ENCODE measurements around the gene HEXIM2.
"Not testable (repeated sequence)": the region's sequence is repeated elsewhere in the genome, so short reads cannot be mapped to it uniquely, and the experiment has no call there.

Gene HEXIM2, protein sequence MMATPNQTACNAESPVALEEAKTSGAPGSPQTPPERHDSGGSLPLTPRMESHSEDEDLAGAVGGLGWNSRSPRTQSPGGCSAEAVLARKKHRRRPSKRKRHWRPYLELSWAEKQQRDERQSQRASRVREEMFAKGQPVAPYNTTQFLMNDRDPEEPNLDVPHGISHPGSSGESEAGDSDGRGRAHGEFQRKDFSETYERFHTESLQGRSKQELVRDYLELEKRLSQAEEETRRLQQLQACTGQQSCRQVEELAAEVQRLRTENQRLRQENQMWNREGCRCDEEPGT

DNA sequence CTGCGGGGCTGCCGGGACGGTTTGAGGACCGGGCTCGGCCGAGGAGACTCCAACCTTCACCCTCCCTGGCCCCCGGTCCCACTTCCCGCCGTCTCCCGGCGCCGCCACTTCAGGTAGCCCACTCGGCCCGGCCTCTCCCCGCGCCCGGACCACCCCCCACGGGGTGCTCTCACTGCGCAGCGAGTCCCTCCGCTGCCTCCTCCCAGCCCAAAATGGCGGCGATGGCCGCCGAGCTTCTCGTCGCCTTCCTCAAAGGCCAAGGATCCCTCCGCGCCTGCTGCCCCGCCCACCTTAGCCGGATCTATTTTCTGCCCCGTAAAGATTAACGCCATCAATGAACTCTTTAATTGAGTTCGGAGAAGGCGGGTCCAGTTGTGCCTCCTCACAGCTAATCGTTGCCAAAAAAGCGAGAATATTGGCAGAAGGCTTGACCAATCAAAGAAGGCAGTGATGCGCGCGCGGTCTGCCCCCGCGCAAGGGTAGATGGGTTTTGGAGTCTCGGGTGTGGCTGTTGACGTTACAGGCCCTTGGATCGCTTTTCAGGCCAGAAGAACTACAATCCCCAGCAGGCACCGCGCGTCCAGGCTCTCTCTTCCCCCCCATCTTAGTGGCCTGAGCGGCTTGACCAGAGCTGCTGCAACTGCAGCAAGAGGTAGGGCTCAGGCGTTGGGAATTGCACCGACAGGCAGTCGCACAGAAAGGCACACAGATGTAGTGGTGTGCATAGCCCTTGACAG, at the start of gene HEXIM2:
Gene HEXIM2, plus strand, starts transcription at position 588 of the 737 bp plus-strand sequence. CDS start 919 bp downstream, outside the sequence.
- peak; percentile 99 for DNase-seq

DNA sequence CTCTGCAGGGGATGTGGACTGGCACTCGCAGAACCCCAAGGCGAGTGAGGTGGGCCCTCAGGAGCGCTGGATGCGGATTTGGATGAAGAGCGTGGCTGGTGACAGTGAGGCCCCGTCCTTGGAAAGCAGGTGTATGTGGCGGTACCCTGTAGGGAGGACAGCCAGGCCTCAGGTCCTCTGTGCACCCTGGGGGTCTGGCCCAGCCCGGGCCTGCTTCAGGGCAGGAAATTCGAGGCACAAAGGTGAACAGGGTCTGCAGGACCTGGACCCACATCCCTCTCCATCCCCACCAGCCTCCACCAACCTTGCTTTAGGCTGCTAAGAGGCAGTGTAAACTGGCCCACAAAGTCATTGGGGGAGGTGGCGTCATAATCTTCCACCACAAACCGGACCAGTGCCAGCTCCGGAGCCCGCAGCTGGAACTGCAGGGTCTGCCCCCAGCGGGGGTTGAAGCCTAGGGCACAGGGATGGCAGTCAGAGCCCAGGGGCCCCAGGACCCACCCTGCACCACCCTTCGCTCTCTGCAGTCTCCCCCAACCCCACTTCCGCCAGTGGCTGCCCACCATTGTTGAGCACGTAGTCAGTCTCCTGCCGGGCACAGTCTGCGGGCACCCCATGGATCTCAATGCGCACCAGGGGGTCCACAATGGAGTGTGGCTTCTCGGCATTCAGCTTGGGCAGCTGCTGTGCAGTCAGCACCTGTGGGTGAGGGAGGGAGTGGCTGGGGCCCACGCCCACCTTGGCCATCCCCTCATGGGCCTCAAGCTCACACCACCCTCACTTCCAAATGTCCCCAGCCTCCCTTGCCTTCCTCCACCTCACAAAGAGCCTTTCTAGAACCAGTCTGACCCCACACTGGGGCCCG, 48.9 kb upstream of the HEXIM2 start:
- DNase-seq = no peak

DNA sequence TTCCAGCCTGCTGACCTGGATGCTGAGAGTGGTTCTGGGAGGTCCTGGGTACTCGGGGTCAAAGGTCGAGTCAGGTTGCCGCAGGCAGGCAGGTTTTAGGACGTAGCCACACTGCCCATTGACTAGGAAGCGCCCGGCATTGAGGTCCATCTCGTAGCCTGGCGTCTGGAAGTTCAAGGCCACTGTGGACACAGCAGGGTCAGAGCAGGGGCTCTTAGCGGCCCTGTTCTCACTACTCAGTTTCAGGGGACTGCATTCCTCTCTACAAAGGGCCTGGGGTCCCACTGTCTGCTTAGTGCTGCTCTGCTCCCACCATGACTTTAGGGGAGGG, 48.3 kb upstream of the HEXIM2 start:
- DNase-seq = no peak

GRCh38 chr17:45114117-45114932, 47.4 kb upstream of the HEXIM2 start:
- no peak for DNase-seq

DNA sequence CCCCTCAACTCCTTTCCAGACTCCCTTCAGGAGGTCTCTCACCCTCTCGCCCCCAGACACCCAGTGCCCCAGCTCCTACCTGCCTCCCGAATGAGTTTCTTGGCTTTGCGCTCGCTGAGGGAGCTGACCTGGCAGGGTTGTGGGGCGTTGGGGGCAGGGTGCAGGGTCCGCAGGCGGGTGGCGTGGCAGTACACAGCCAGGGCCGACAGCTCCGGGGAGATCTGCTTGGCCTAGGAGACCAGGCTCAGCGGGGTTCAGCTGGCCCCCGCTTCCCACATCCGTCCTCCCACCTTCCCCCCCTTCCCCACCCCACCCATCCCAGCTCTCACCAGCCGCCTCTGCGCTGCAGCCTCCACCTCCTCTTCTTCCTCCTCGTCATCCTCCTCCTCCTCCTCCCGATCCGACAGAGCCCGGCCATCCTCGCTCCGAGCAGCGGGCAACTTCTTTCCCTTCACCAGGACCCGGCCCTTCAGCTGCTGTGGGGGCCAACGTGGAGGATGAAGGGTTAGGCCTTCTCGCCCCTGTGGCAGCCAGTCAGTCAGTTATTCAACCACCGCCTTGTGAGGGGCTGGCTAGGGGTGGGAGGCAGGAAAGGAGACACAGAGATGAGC, 46.6 kb upstream of the HEXIM2 start:
- DNase-seq = no peak

GRCh38 chr17:45115871-45116270, 45.8 kb upstream of the HEXIM2 start:
- no peak for DNase-seq

GRCh38 chr17:45116434-45117016, 45.1 kb upstream of the HEXIM2 start:
- no peak for DNase-seq

DNA sequence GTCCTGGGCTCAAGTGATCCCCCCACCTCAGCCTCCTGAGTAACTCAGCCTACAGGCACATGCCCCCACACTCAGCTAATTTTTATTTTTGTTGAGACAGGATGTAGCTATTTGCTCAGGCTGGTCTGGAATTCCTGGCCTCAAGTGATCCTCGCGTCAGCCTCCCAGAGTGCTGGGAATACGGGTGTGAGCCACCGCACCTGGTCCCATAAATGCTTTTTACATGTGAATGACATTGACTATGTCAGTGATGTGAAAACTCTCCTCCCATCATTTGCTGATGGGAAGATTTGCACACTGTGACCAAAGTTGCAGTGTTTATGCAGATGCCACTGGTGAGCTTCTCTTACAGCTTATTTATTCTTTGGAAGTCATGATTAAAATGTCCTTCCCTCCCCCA, 44.3 kb upstream of the HEXIM2 start:
- no peak for DNase-seq

DNA sequence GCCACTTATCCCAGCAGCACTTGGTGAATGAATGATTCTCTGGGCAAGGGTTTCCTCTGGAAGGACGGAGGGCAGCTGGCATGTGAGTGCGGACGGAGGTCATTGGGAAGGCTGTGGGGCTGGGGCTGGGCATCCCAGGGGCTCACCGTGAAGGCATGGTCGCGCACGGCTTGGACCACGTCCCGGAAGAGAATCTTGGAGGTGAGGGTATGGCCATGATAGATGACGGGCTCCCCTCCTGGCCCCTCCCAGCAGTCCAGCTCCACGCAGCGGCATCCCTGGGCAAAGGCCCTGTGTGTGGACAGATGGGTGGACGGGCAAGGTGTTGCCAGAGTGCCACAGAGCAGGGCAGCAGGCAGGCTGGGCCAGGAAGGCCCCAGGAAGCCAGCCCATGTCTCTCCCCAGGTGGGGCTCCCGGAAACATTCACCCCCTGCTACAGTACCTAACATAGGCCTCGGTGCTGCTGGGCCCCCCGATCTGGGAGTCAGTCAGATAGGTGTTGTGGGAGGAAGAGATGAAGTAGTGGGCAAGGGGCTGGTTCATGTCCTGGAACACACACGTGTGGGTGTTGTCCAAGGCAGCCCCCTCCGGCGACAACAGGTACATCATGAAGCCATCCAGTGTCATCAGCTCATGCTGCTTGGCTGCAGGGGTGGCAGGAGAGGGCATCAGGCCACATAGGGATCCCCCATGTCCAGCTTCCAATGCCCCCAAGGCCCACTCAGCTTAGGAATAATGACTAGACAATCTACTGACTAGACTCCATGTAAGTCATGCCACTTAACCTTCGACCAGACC, 43.6 kb upstream of the HEXIM2 start:
- no peak for DNase-seq

- no peak for DNase-seq
Observed at GRCh38 chr17:45118691-45119090, 43.0 kb upstream of the HEXIM2 start.

GRCh38 chr17:45119964-45120363, 41.7 kb upstream of the HEXIM2 start:
- DNase-seq = no peak

DNA sequence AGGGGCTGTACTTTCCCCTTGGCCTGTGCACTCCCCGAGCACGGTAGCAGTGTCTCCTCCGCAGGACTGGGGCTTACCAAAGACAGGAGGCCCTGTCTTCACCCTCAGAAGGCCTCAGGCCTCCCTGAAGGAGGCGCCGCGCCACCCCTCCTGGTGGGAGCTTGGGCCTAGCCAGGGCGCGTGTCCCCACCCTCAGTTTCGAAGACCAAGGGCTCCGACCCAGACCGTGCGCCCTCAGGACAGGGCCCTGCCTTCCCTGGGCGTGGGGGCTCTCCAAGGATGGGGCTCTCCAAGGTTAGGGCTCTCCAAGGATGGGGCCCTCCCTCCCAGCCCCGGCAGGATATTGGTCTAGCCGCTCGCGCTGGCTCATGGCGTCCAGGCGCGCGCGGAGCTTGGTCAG, 41.1 kb upstream of the HEXIM2 start:
- no peak for DNase-seq

- no peak for DNase-seq
Observed at GRCh38 chr17:45121055-45121454, 40.6 kb upstream of the HEXIM2 start.

DNA sequence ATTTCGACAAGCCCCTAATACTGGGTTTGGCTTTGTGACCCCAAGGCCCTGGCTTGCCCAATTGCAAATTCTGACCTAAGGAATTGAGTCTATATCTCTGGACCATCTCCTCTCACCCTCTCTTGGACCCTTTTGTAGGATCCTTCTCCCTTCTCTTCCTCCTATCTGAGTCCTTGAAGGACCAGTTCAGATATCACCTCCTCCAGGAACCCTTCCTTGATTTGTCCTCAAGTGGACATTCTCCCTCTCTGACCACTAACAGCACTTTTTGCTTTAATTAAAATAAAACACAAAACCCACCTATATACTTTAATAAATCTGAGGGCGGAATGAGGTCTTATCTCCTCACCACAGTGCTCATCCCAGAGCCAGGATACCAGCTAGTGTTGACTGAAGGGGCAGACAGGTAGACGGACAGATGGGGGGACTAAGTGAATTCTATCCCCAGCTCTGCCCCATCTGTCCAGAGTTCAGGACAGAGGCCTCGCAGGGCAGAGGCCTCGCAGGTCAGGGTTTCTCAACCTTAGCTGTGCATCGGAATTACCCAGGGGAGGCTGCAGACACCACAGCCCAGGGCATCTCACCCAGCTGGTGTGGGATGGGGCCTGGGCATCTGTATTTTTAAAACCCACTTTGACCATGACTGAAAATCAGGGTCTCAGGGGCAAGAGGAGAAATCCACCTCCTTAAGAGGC, 38.5 kb upstream of the HEXIM2 start:
- no peak for DNase-seq

DNA sequence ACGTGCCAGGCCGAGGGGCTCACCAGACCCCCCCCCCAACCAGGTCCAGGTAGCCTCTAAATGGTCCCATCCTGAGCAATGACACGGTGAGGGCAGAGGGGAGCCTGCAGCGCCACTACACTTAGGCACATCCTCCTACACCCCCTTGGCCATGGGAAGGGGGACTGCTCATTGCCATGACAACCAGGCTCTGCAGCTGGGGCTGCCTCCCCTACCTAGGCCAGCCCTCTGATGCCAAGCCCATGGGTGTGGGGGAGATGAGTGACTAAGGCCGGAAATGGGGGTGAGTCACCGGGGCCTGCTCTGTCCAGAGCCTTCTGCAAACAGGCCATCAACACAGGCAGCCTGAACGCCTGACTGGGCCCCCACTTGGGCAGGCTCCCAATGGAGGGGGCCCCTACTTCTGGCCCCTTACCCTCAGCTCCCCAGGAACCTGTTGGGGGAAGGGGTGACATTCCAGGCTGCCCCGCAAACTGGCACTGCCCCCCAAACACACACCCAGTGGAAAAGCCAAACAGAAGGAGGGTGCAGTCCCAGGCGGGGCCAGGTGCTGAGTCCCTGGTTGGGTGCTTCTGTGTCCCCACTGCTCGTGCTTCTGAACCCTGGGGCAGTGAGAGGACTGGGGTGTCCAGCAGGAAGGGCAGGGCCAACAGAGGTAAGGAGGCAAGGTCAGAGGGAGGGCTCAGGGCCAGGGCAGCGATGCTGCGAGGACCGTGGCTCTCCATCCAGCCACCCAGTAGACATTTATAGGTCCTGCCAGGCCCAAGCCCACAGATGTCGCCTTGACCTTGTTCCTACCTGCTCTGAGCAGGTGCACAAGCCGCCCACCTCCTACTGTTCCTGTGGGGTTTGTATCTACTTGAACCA, 37.5 kb upstream of the HEXIM2 start:
- DNase-seq = peak; percentile 57

GRCh38 chr17:45124797-45125122, 36.9 kb upstream of the HEXIM2 start:
- not testable (repeated sequence) for DNase-seq

DNA sequence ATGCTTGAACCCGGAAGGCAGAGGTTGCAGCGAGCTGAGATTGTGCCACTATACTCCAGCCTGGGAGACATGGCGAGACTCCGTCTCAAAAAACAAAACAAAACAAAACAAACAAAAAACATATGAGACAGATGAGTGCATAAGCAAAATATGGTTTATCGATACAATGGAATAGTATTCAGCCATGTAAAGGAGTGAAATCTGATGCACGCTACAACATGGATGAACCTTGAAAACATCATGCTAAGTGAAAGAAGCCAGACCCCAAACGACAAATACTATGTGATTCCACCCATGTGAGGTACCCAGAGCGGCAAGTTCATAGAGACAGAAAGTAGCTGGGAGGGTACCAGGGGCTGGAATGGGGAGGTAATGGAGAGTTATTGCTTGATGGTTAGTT, 36.2 kb upstream of the HEXIM2 start:
- no peak for DNase-seq

- no peak for DNase-seq
Observed at GRCh38 chr17:45127207-45127547, 34.5 kb upstream of the HEXIM2 start.

DNA sequence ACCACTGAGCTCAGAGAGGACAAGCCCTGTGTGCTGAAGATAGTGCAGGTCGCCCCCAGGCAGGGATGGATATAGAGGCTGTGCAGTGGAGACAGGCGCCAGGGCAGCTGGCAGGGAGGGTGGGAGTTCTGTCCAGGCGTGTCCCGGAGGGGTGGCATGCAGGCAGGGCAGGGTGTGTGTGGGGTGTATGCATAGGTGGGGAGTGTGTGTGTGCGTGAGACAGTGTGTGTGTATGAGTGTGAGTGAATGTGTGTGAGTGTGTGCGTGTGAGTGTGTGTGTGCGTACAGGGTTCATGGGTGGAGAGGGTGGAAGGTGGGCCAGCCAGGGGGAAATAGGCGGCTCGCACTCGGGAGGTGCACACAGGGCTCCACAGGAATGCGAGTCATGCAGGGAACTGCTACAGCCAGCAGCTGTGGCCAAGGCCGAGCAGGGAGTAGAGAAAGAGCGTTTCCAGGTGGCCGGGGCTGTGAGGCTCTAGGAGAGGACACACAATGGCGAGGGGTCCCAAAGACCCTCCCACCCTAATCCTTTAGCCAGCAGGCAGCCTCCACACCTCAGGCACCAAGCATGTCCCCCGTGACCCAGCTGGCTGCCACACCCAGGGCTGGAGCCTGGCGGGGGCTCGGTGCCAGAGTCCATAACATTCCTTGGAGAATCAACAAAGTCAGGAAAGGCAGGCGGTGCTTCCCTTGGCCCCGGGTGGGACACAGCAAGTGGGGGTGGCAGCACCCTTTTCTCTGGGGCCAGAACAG, 34.0 kb upstream of the HEXIM2 start:
- no peak for DNase-seq

Measured in activated CD4-positive, alpha-beta T cell treated with anti-CD3 and anti-CD28 coated beads, Interleukin-10, Interleukin-2, amounts not matched to agents 100 ng/mL and 50 ng/mL, durations not matched to agents 16 hours and 8 hours (primary cell).